K562 (cell line): ENCODE data around the gene VGF. TPM values are rescaled to one million over a fixed set of nuclear protein-coding genes. Genes with fewer than 3 reads are reported as not detected.

Source experiments
- ATAC-seq: fragments of 200-7000 bp; cut with Tn5 transposase; 3 replicates; pipeline ENCODE4 v1.9.1; 2020; ENCODE audit warnings: moderate library complexity
- BruUV-seq: library from RNA; stranded (reverse); fragments of 400-500 nt; replicated peaks from 2 replicates; lab custom pipeline; 2021; lab: Mats Ljungman, UMichigan
- CTCF ChIA-PET: fragments of 300-600 bp; formaldehyde crosslinking; extraction: SDS; loops from one replicate; lab custom pipeline; 2021; ENCODE audit warnings: low intra/inter-chr PET ratio; lab: Yijun Ruan, JAX
- POLR2A ChIA-PET: fragments of 300-600, 350-650 bp; sonication (Branson Sonifier 250); formaldehyde crosslinking; extraction: SDS; loops from one replicate; lab custom pipeline; 2021; ENCODE audit warnings: antibody characterized with exemption, inconsistent platforms; lab: Yijun Ruan, JAX
- DNase-seq, 4 experiments: peaks; one replicate each; pipeline versions ENCODE4 v3.0.0 to v3.0.0-alpha.2; 2011 to 2018; ENCODE audit warnings: low spot score in 3 of 4, mixed read lengths in 3 of 4; ENCODE audit errors: extremely low read depth in 1 of 4
- FAIRE-seq: peaks from 2 replicates; lab custom pipeline; 2011; peaks lifted over from hg19 to GRCh38; lab: Jason Lieb, UNC
- H2AFZ ChIP-seq: 2 replicates; pipeline ENCODE4 v1.6.0; 2011; ENCODE audit warnings: low read depth, low read length, control low read depth, inconsistent platforms
- H3K27ac ChIP-seq: fragments of 200-600 bp; 3 replicates; pipeline ENCODE4 v1.8.0; 2011; ENCODE audit warnings: low read depth, mild to moderate bottlenecking, control low read depth, inconsistent platforms, low read length, moderate library complexity, mixed read lengths; ENCODE audit errors: extremely low read depth
- H3K27me3 ChIP-seq, 2 experiments: fragments of 300-600 bp in 1 of 2; 2 replicates in 1 of 2; 3 replicates in 1 of 2; pipeline versions ENCODE4 v1.6.0 to v1.8.0; 2011; ENCODE audit warnings: inconsistent platforms in 2 of 2, low read length in 2 of 2, mild to moderate bottlenecking in 1 of 2, mixed read lengths in 1 of 2, moderate library complexity in 1 of 2; ENCODE audit not compliant: control insufficient read depth in 2 of 2, insufficient read depth in 2 of 2
- H3K36me3 ChIP-seq: fragments of 300-600 bp; 3 replicates; pipeline ENCODE4 v1.8.0; 2011; ENCODE audit warnings: mild to moderate bottlenecking, low read length, inconsistent platforms; ENCODE audit not compliant: control insufficient read depth, insufficient read depth
- H3K4me1 ChIP-seq, 2 experiments: fragments of 200-600 bp in 1 of 2; replicated peaks in 1 of 2; 2 replicates in 1 of 2; 3 replicates in 1 of 2; pipeline versions ENCODE4 v1.5.1 to v1.8.0; 2011; ENCODE audit warnings: inconsistent platforms in 2 of 2, low read length in 2 of 2, mild to moderate bottlenecking in 1 of 2, mixed read lengths in 1 of 2, moderate library complexity in 1 of 2; ENCODE audit not compliant: control insufficient read depth in 2 of 2, insufficient read depth in 2 of 2
- H3K4me2 ChIP-seq: 2 replicates; pipeline ENCODE4 v1.6.1; 2011; ENCODE audit warnings: low read length, control low read depth, inconsistent platforms, mixed read lengths; ENCODE audit not compliant: insufficient read depth
- H3K4me3 ChIP-seq: fragments of 200-600 bp; sonication (generic), shearing (Covaris generic); 2 replicates; pipeline ENCODE4 v1.5.1; 2016; ENCODE audit warnings: control low read depth, inconsistent platforms
- H3K79me2 ChIP-seq: fragments of 200-600 bp; 3 replicates; pipeline ENCODE4 v1.8.0; 2011; ENCODE audit warnings: low read length, inconsistent platforms; ENCODE audit not compliant: control insufficient read depth, insufficient read depth
- H3K9ac ChIP-seq, 2 experiments: 2 replicates each; pipeline versions ENCODE4 v1.6.0 to v1.6.1; 2011; ENCODE audit warnings: low read depth in 2 of 2, low read length in 2 of 2, control low read depth in 1 of 2, inconsistent platforms in 1 of 2, mild to moderate bottlenecking in 1 of 2, mixed read lengths in 1 of 2; ENCODE audit not compliant: insufficient read depth in 1 of 2
- H3K9me1 ChIP-seq: one replicate; pipeline ENCODE4 v1.6.0; 2011; ENCODE audit warnings: inconsistent platforms, mild to moderate bottlenecking, low read length, moderate library complexity; ENCODE audit not compliant: control insufficient read depth, insufficient read depth
- H3K9me3 ChIP-seq: replicated peaks from 2 replicates; pipeline ENCODE4 v1.5.1; 2011; ENCODE audit warnings: low read depth, low read length, inconsistent platforms; ENCODE audit not compliant: control insufficient read depth, insufficient read depth
- H4K20me1 ChIP-seq: replicated peaks from 2 replicates; pipeline ENCODE4 v1.6.1; 2011; ENCODE audit warnings: low read length, inconsistent platforms, mixed read lengths; ENCODE audit not compliant: control insufficient read depth, insufficient read depth
- ADNP ChIP-seq: fragments of 200-800 bp; sonication (Bioruptor generic); IDR thresholded peaks from 2 replicates; pipeline ENCODE4 v1.6.1; 2016; ENCODE audit warnings: missing genetic modification characterization, missing compliant biosample characterization
- ARNT ChIP-seq, 2 experiments: fragments of 450-650 bp; IDR thresholded peaks; 2 replicates each; pipeline ENCODE4 v1.6.1; 2016; ENCODE audit warnings: mild to moderate bottlenecking in 1 of 2
- CBFA2T2 ChIP-seq: fragments of 450-650 bp; conservative IDR thresholded peaks from 2 replicates; pipeline ENCODE4 v1.6.1; 2017; ENCODE audit warnings: mild to moderate bottlenecking
- GTF2F1 ChIP-seq: IDR thresholded peaks from 2 replicates; pipeline ENCODE4 v1.6.1; 2011; ENCODE audit warnings: low read depth, low read length, improper control_type of control experiment
- NUFIP1 ChIP-seq: fragments of 450-650 bp; IDR thresholded peaks from 2 replicates; pipeline ENCODE4 v1.6.1; 2018; ENCODE audit not compliant: partially characterized antibody
- SAFB2 ChIP-seq: fragments of 200-400 bp; formaldehyde crosslinking; IDR thresholded peaks from 2 replicates; pipeline ENCODE4 v1.6.1; 2018; ENCODE audit warnings: borderline replicate concordance, low read length, low read depth, moderate library complexity; ENCODE audit not compliant: severe bottlenecking
- ZNF436 ChIP-seq: fragments of 250-450, 450-650 bp; sonication (Bioruptor Pico); formaldehyde crosslinking; IDR thresholded peaks from 2 replicates; pipeline ENCODE4 v1.7.0; 2020; ENCODE audit warnings: mild to moderate bottlenecking
- WGBS: fragments of 100-300 bp; shearing (Covaris generic); methylation state at CpG from one replicate; pipeline ENCODE4 v1.1.6; 2016; ENCODE audit warnings: low coverage, mixed read lengths; ENCODE audit not compliant: insufficient coverage; ENCODE audit errors: missing lambda C conversion rate; 5-methylcytosine and 5-hydroxymethylcytosine counted together
- in situ Hi-C: fragments of 300-500 bp; cut with MboI; formaldehyde crosslinking; loops from 4 replicates; pipeline ENCODE4 v1.15.0; 2018; ENCODE audit warnings: inconsistent platforms, mixed read lengths
- intact Hi-C: fragments of 100-400 bp; cut with micrococcal nuclease; formaldehyde crosslinking; loops from 2 replicates; pipeline ENCODE4 v1.14.2; 2022
- polyA plus RNA-seq, 8 experiments: library from polyadenylated mRNA; depleted of rRNA in 4 of 8; stranded (reverse) in 5 of 8; unstranded in 3 of 8; fragments of >200 nt; fragmentation: Nextera tagmentation in 2 of 8; fragmentation: Illumina TruSeq in 1 of 8; extraction: Ambion mirVana in 2 of 8; extraction: Trizol in 1 of 8; gene quantifications; 2 replicates each; pipeline versions ENCODE4 v1.2.1 to v1.2.3, GENCODE V29; 2011 to 2014; ENCODE audit warnings: inconsistent platforms in 1 of 8, missing spikeins in 1 of 8
- total RNA-seq, 7 experiments: library from RNA; depleted of rRNA in 6 of 7; stranded (reverse); fragments of >200 nt in 6 of 7; fragmentation: Illumina TruSeq in 2 of 7; extraction: Trizol in 2 of 7; gene quantifications; 2 replicates each; pipeline versions ENCODE4 v1.2.1 to v1.2.3, GENCODE V29; 2011 to 2021; ENCODE audit warnings: low replicate concordance in 1 of 7
- TF ChIP-seq, protein P1 (sequence below): conservative IDR thresholded peaks from 2 replicates; pipeline ENCODE4 v1.6.1; 2011; ENCODE audit warnings: low read depth, mild to moderate bottlenecking, low read length; ENCODE audit not compliant: control insufficient read depth
- TF ChIP-seq, protein P2 (sequence below): fragments of 450-650 bp; formaldehyde crosslinking; IDR thresholded peaks from 2 replicates; pipeline ENCODE4 v1.4.0; 2020; ENCODE audit warnings: mild to moderate bottlenecking, mixed read lengths

Gene VGF
- total and polyA plus RNA-seq, 9 of the 15 experiments (the other 6 are each of a cell fraction or from before 2014, with no cell fraction given), result 0.03 to 5.7 (median 0.34) TPM

GRCh38 chr7:101118856-101119255, 46.5 kb downstream of the VGF start:
- no peaks in the 10 kb centered on the region for H4K20me1 ChIP-seq
- no peaks in the 10 kb centered on the region for H3K9me1 ChIP-seq
- H3K4me2 ChIP-seq, result no peak overlapping the region
- intact Hi-C loops, result no loop called here
- POLR2A ChIA-PET, result no interaction called here
- no peaks in the 10 kb centered on the region for H3K9me3 ChIP-seq
- TF ChIP-seq SAFB2 (no peak), ADNP (tag) (0 out of 2 replicates have a peak, but pooled peaks have one; percentile 24), ARNT (IDR thresholded peaks at IDR 0.05) (no peak), CBFA2T2 (no peak), GTF2F1 (no peak), NUFIP1 (no peak), ZNF436 (no peak)
- TF ChIP-seq, protein P1, sequence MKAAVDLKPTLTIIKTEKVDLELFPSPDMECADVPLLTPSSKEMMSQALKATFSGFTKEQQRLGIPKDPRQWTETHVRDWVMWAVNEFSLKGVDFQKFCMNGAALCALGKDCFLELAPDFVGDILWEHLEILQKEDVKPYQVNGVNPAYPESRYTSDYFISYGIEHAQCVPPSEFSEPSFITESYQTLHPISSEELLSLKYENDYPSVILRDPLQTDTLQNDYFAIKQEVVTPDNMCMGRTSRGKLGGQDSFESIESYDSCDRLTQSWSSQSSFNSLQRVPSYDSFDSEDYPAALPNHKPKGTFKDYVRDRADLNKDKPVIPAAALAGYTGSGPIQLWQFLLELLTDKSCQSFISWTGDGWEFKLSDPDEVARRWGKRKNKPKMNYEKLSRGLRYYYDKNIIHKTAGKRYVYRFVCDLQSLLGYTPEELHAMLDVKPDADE, result no peak
- TF ChIP-seq, protein P2, sequence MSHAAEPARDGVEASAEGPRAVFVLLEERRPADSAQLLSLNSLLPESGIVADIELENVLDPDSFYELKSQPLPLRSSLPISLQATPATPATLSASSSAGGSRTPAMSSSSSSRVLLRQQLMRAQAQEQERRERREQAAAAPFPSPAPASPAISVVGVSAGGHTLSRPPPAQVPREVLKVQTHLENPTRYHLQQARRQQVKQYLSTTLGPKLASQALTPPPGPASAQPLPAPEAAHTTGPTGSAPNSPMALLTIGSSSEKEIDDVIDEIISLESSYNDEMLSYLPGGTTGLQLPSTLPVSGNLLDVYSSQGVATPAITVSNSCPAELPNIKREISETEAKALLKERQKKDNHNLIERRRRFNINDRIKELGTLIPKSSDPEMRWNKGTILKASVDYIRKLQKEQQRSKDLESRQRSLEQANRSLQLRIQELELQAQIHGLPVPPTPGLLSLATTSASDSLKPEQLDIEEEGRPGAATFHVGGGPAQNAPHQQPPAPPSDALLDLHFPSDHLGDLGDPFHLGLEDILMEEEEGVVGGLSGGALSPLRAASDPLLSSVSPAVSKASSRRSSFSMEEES, result no peak
- in situ Hi-C loops, result no loop called here
- no peak overlapping the region for H2AFZ ChIP-seq
- ATAC-seq (no peak), FAIRE-seq (no peak), DNase-seq (no peak)
- no peak overlapping the region for H3K27ac ChIP-seq
- WGBS, result 23% methylated on average over 3 of the region's 3 CpGs
- no peaks in the 10 kb centered on the region for H3K36me3 ChIP-seq
- H3K4me1 ChIP-seq, result peaks cover 17 to 19% of the 10 kb centered on the region in 2 experiments
- H3K27me3 ChIP-seq, result no peaks in the 10 kb centered on the region
- no TSS peak for BruUV-seq
- no peak overlapping the region for H3K4me3 ChIP-seq
- no peak overlapping the region for H3K9ac ChIP-seq
- CTCF ChIA-PET, result interaction anchor here (0.6 kb wide), 1 partner anchor 144 kb away, joined by 4 read pairs; no protein-coding TSS in a partner anchor
- no peaks in the 10 kb centered on the region for H3K79me2 ChIP-seq
